Measurements from ENCODE around the gene CHD1. TPM values are rescaled to one million over a fixed set of nuclear protein-coding genes. Genes with fewer than 3 reads are reported as not detected.

CHD1 gene
- total and polyA plus RNA-seq, 2 donors (not counting 3 experiments of a cell fraction or from before 2014, with no cell fraction given): 16.2 to 48.9 TPM

GRCh38 chr5:98978528-98978927 lies 49.7 kb upstream of the CHD1 start:
- Histone ChIP-seq H3K9ac (replicated peaks; ENCODE audit: extremely low read depth, insufficient read depth, low read length) (no peak overlapping the region), H3K4me3 (replicated peaks in 1 of 3; ENCODE audit: insufficient read depth in 1 of 3, low read depth in 1 of 3, low read length in 3 of 3) (no peak overlapping the region), H4K20me1 (replicated peaks; ENCODE audit: control insufficient read depth, extremely low read depth, insufficient read depth, low read length) (no peaks in the 10 kb centered on the region), H3K36me3 (ENCODE audit: control insufficient read depth in 2 of 2, extremely low read depth in 1 of 2, insufficient read depth in 2 of 2, low read length in 2 of 2) (no peaks in the 10 kb centered on the region), H3K27ac (ENCODE audit: insufficient read depth, low read depth, low read length) (no peak overlapping the region), H3K79me2 (ENCODE audit: control insufficient read depth, insufficient read depth, low read length) (no peaks in the 10 kb centered on the region), H3K4me2 (ENCODE audit: insufficient read depth, low read length) (no peak overlapping the region), H2AFZ (ENCODE audit: low read depth, low read length) (no peak overlapping the region), H3K9me3 (replicated peaks; ENCODE audit: control insufficient read depth, insufficient read depth, low read length) (no peaks in the 10 kb centered on the region), H3K27me3 (ENCODE audit: control insufficient read depth in 2 of 2, insufficient read depth in 2 of 2, low read length in 2 of 2) (no peaks in the 10 kb centered on the region), H3K4me1 (ENCODE audit: control insufficient read depth, extremely low read depth, insufficient read depth, low read length) (no peaks in the 10 kb centered on the region), H3K9me1 (replicated peaks; ENCODE audit: control insufficient read depth, extremely low read depth, insufficient read depth, low read length) (no peaks in the 10 kb centered on the region)
- intact Hi-C loops (cut with micrococcal nuclease): no loop called here
- FAIRE-seq (no peak), DNase-seq (ENCODE audit: low read depth, low spot score) (no peak)
- POLR2A ChIA-PET: no interaction called here
- TF ChIP-seq POLR2A (IDR thresholded peaks at IDR 0.05; ENCODE audit: low read depth, low read length) (no peak), CTCF (IDR thresholded peaks at IDR 0.05; ENCODE audit: extremely low read depth in 1 of 2, insufficient read depth in 1 of 2, low read depth in 1 of 2, low read length in 2 of 2) (no peak), FOS (IDR thresholded peaks at IDR 0.05; ENCODE audit: borderline replicate concordance, insufficient read depth, low read length) (no peak), MYC (IDR thresholded peaks at IDR 0.05; ENCODE audit: low read depth, low read length) (no peak), MAX (IDR thresholded peaks at IDR 0.05; ENCODE audit: insufficient read depth, insufficient read length) (no peak), GATA2 (IDR thresholded peaks at IDR 0.05; ENCODE audit: insufficient read depth, insufficient read length, low read depth, low read length) (no peak), EZH2 (IDR thresholded peaks at IDR 0.05; ENCODE audit: borderline replicate concordance, low read depth, low read length, severe bottlenecking) (no peak), POLR2AphosphoS5 (IDR thresholded peaks at IDR 0.05; ENCODE audit: insufficient read depth, low read depth, low read length) (no peak), JUN (IDR thresholded peaks at IDR 0.05; ENCODE audit: borderline replicate concordance, insufficient read depth, insufficient read length, low read depth) (no peak)
- no TSS peak for BruUV-seq (replicated peaks)
- dilution Hi-C loops (cut with MboI; ENCODE audit: extremely low pct_ligation_motif_present, low sequenced_read_pairs): no loop called here
- CTCF ChIA-PET: interaction anchor here (1.4 kb wide), 1 partner anchor 10 kb away, joined by 4 read pairs; no protein-coding TSS in a partner anchor

All from endothelial cell of umbilical vein (primary cell).